GM19324 (cell line): Measurements from ENCODE around the gene SERTAD3.
"Not testable (repeated sequence)": the region's sequence is repeated elsewhere in the genome, so short reads cannot be mapped to it uniquely, and the experiment has no call there.

ENCODE experiments used
- ATAC-seq: cut with Tn5 transposase; IDR thresholded peaks from one replicate; pipeline ENCODE4 v1.9.1; 2021; ENCODE audit warnings: mild to moderate bottlenecking, moderate library complexity; ENCODE audit not compliant: unreplicated experiment, low FRiP score

SERTAD3 gene

GRCh38 chr19:40412866-40413265 is 31.3 kb downstream of the SERTAD3 start:
- ATAC-seq: no peak

GRCh38 chr19:40411958-40412499 is 32.1 kb downstream of the SERTAD3 start:
- ATAC-seq: no peak

GRCh38 chr19:40411125-40411842 is 32.9 kb downstream of the SERTAD3 start:
- ATAC-seq: no peak

GRCh38 chr19:40410030-40410389 is 34.1 kb downstream of the SERTAD3 start:
- no peak for ATAC-seq

GRCh38 chr19:40408598-40408925 is 35.6 kb downstream of the SERTAD3 start:
- not testable (repeated sequence) for ATAC-seq

GRCh38 chr19:40407714-40408597 is 36.2 kb downstream of the SERTAD3 start:
- ATAC-seq: no peak

GRCh38 chr19:40403262-40403984 is 40.7 kb downstream of the SERTAD3 start:
- ATAC-seq: peak; percentile 72

- no peak for ATAC-seq
Measured at GRCh38 chr19:40400559-40400958, 43.6 kb downstream of the SERTAD3 start.

GRCh38 chr19:40398417-40399131 is 45.6 kb downstream of the SERTAD3 start:
- ATAC-seq: no peak

GRCh38 chr19:40397568-40397906 is 46.6 kb downstream of the SERTAD3 start:
- no peak for ATAC-seq

GRCh38 chr19:40396886-40397567 is 47.1 kb downstream of the SERTAD3 start:
- ATAC-seq: no peak

- ATAC-seq: no peak
Measured at GRCh38 chr19:40395956-40396355, 48.2 kb downstream of the SERTAD3 start.

- ATAC-seq: no peak
Measured at GRCh38 chr19:40394816-40395210, 49.3 kb downstream of the SERTAD3 start.

GRCh38 chr19:40393894-40394815 is 50.0 kb downstream of the SERTAD3 start:
- no peak for ATAC-seq

- no peak for ATAC-seq
Measured at GRCh38 chr19:40392894-40393517, 51.1 kb downstream of the SERTAD3 start.

GRCh38 chr19:40392123-40392522 is 52.0 kb downstream of the SERTAD3 start:
- ATAC-seq: no peak
